Iris pigment epithelial cell (primary cell): ENCODE measurements around the gene BHLHA15.

ENCODE experiments used
- DNase-seq: peaks from one replicate; pipeline ENCODE4 v3.0.0-alpha.2; 2011; ENCODE audit warnings: low read depth

Gene BHLHA15

DNA sequence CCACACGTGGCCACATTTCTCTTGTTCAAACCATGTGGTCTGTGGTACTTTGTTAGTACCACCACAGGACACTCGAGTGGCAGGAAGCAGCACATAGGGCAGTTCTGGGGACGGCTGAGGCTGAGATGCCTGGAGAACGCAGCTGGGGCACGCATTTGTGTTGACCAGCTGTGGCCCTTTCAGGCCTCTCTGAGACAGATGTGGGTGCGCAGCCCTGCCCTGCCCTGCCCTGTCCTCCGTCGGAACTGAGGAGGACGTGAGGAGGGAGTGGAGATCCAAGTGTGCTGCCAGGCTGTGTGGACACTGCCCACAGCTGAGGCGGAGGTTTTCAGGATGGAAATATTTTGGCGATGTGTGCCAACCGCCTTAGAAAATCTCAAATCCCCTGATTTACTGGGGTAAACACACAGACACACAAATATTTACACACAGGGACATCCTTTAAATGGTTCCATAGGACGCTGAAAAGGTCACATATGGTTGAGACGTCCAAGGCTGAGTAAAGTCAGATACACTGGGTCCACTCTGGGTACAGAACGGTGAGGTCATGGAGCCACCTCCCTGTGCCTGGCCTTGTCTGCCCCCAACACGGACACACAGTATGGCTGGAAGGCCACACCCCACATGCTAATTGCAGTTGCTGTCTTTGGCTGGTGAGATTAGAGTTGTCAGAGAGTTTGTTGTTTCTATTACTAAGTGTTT lies 14.8 kb downstream of the BHLHA15 start:
- DNase-seq = no peak

DNA sequence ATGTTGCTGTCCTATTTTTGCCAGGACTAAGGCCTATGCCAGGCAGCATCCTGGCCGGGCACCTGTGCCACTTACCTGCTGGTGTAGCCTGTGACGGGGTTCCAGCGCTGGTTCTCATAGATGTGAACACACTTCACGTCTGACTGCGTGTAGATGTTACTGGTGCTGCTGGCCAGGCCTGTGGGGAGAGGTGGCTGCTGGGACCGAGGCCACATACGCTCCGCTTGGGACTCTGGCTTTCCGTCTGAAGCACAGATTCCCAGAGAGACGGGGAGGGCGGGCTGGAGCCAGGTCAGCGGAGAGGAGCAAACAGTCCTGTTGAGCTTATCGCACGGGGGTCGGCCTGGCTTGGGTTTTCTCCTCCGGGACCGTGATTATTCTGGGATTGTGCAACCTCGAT lies 16.7 kb downstream of the BHLHA15 start:
- no peak for DNase-seq

DNA sequence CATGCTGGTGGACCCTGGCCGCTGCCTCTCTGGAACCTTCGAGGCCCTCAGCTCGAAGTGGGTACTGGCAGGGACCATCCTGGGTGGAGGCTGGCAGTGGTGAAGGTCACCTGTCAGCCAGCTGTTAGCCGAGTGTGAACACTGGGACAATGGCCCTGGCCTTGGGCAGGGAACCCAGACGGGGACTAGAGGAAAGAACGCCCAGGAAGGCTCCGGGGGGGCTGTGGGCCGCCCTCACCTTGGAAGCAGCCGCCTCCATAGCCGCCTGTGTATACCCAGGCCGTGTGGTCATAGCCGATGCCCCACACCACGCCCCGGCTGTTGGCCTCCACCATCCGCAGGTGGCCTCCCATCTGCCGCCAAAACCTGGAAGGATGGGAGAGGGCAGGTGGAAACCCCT lies 17.6 kb downstream of the BHLHA15 start:
- no peak for DNase-seq

DNA sequence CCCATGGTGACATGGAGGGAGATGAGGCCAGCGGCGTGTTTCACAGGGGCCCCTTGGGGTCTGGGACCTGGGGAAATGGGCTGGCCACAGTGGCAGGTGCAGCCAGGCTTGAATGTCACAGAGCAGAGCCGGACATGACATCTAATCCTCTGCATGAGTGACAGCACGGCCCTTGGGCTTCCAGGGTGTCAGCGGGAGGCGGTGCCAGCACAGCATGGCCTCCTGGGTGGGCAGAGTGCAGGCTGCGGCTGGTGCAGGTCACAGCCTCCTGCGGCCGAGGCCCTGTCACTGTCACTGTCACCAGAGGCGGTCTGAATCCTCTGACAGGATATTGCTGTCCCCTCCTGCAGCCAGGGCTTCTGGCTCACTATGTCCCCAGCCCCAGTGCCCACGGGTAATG lies 18.2 kb downstream of the BHLHA15 start:
- DNase-seq = no peak

DNA sequence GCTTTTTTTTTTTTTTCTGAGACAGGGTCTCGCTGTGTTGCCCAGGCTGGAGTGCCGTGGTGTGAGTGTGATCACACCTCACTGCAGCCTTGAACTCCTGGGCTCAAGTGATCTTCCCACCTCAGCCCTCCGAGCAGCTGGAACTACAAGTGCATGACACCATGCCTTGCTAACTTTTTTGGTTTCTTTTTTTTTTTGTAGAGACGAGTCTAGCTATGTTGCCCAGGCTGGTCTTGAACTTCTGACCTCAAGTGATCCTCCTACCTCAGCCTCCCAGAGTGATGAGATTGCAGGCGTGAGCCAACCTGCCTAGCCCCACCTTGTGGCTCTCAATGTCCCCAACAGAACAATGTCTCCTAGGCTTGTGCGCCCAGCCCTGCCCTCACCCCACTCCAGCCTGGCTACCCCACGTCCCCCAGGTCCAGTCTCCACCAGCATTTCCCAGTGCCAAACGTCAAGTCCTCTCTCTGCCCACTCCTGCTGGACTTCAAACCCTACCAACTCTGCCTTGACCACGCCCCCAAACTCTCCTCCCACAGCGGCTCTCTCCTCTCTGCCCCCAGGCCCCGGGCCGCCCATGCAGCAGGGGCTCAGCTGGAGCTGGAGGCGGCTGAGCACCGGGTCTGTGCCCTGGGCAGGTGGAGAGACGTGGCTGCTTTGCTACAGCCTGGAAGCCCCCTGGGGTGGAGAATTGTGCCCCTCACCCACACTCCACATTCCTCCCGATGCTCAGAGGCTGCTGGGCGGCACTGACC lies 18.9 kb downstream of the BHLHA15 start:
- no peak for DNase-seq

DNA sequence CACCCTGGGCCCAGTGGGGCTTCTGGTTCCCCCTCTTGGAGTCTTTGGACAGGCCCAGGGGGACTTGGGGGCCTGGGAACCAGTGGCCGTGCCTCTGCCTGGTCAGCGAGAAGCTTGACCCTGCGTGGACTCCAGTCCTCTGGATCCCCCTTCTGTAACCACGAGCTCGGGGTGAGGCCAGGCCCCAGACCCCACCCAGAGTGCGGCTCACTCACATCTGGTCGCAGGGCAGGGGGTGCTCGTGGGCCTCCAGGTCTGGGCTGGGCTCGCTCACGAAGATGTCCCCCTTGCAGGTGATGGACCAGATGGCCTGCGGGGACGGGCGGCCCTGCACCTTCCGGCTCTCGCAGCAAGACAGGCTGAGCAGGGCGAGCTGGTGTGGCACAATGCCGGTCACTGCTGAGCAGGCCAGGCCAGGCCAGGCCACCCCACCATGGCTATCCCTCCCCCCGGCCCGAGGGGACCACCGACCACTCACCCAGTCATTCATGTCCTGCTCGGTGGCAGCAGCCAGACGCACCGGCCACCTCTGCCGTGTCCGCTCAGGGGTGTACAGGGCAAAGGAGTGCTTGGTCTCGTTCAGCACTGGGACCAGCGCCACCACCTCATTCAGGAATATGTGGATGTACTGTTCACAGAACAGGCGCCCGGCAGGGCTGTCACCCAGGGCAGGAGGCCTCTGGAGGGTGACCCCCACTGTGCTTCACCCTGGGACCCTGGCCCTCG lies 19.7 kb downstream of the BHLHA15 start:
- DNase-seq = no peak

DNA sequence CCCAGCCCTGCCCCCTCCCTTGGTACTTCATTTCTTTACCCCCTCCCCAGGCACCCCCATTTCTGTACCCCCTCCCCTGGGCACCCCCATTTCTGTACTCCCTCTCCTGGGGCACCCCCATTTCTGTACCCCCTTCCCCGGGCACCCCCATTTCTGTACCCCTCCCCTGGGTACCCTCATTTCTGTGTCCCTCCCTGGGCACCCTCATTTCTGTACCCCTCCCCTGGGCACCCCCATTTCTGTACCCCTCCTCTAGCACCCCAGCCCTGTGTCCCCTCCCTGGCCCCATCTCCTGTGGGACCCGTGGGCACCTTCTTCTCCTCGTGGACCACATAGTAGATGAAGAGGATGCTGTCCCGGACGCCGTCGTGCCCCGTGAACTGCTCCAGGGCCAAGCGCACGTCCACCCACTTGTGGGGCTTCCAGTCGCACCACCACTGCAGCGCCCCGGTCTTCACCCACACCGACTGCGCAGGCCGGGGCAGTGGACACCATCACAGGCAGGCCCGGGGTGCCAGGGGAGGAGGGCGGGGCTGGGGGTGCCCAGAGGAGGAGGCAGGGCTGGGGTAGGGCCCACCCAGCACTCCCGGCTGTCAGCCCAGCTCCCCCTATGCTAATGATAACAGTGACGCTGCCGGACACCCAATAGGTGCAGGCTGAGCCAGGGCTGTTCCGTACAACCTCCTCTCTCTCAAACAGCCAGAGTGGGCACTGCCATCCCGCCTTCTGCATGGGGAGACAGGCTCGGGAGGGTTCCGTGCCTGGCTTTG lies 20.4 kb downstream of the BHLHA15 start:
- no peak for DNase-seq

DNA sequence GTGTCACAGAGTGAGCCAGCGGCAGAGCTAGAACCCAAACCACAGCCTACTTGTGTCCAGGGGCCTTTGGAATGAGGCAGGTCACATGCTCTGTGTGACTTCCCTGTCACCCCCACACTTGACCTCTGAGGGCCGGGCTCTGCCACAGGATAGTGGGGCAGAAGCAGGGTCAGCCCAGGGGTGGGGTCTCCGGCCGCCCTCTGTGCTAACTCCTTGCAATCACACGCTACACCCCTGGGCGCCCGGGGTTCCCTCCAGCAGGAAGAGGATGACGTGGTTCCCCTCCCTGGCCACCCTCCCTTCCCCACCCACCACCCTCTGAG lies 21.0 kb downstream of the BHLHA15 start:
- DNase-seq = no peak

DNA sequence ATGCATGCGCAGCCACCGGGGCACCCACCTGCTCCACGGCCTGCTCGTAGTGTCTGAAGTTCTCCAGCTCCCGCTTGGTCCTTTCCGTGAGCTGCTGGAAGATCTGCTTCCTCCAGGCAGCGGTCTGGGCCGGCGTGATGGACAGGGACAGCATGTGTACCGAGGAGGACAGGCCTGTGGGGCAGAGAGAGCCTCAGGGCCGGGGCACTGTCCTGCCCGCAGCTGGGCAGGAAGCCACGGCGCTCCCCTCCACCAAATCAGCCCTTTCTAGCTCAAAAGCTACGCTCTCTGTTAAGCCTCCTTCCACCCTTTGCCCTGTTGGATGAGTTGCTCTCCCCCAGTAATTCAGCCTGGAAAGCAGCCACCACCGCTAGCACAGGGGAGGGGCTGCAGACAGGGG lies 21.6 kb downstream of the BHLHA15 start:
- no peak for DNase-seq

DNA sequence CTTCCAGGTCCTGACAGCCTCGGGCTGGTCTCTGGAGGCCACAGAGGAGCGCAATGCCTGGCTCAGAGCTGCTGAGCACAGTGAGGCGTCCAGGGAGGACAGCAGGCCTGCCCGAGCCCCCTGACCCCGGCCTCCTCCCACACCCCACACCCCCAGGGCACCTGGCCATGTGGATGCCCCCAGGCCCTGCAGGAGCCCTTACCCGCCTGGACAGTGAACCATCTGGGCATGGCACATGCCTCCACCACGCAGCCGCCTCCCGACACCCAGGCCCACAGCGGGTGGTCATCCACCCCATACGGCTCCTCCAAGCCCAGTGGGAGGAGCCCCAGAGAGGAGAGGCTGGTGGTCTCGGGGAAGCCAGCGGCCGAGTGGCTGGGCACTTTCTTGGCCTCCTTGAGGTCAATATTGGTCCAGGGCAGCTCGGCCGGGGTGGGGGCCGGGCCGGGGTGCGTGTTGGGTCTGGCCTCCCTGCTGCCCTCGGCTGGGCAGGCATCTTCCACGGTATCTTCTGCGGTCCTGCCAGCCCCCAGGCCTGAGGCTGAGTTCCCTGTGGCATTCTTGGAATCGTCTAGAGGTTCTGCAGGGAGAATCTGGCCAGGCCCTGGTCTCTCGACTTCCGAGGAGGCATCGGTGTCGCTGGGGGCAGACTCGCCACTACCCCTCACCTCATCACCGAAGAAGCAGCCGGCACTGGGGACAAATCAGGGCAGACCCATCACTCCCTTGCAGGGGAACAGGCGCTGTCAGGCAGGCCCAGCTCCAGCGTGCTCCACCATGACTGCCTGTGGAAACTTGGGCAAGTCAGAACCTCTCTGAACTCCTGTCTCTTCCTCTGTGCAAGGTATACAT lies 22.2 kb downstream of the BHLHA15 start:
- no peak for DNase-seq

DNA sequence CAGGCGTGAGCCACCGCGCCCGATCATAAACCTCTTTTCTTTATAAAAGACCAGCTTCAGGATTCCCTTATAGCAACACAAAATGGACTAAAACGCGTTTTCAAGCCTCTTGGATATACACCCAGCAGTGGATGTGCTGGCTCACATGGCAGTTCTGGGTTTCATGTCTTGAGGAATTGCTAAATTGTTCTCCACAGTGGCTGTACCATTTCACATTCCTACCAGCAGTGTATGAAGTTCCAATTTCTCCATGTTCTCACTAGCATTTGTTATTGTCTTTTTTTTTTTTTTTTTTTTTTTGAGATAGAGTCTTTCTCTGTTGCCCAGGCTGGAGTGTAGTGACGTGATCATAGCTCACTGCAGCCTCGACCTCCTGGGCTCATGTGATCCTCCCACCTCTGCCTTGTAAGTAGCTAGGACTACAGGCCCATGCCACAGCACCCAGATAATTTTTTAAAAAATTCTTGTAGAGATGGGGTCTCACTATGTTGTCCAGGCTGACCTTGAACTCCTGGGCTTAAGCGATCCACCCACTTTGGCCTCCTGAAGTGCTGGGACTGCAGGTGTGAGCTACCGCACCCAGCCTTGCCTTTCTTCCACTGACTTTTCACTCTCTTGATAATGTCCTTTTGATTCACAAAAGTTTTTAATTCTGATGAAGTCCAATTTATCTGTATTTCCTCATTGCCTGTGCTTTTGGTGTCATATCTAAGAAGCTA lies 23.3 kb downstream of the BHLHA15 start:
- DNase-seq = peak; percentile 30

DNA sequence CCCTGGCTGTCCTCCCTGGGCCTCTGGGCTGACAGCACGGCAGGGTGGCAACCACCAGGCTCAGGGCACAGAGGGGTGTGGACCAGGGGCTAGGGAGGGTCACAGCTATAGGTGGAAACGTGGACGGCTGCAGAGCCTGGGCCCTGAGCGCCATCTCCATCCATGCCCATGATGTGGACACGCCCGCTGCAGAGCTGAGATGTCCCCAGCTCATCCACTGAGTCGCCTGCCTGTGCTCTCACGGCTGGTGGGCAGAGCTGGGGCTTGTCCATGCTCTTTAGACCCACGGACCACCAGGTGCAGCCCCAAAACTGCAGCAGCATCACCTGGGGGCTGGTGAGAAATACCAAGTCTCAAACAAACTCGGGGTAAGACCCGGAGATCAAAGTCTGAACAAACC lies 24.7 kb downstream of the BHLHA15 start:
- no peak for DNase-seq

DNA sequence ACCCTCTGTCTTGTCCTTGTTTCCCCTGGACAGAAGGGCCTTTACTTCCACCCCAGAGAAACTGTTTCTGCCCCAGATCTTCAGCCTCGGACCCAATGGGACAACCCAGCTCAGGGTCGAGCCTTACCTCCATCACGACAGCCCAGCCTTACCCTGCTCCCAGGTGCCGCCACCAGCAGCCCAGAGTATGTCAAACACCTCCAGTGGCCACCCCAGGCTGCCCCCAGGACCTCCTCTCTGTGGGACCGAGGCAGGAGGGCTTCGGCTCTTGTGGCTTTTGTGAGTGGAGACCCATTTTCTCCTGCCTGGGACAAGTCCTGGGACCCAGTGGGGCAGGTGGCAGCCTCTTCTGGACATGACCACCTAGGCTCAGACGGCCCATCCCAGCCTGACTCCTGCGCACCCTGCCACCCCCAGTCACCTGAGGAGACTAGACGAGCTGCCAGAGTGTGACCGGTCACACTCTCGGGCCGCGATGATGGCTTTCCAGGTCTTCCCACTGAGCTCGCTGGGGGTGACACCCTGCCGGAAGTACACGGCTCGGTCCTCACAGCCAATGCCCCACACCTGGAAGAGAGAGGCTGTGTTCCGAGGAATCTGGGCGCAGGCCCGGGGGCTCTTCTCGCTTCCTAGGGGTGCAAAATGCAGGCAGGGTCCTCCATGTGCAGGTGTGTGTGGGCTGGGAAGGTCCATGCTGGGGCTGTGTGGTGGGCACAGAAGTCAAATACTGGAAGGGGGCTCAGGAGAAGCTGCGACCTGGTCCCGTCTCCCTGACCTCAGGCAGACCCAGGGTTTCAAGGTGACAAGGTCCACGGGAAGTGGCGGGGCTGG lies 25.3 kb downstream of the BHLHA15 start:
- no peak for DNase-seq

DNA sequence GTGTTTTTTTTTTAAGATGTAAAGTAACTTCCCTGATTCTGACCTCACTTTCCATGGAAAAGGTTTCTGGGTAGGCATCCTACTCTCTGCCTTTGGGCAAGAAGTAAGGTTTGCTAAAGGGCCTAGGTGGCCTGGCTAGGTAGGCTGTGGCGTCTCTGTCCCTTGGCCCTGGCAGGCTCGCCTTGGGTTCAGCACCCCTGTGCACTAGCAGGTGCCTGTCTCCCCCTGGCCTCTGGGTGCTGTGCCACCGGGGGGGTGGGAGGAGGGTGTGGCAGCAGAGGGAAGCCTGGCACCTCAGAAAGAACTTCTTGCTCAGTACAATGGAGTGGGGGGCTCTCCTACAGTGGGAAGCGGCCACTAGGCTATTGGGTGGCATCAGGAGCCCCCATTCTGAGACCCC lies 26.8 kb downstream of the BHLHA15 start:
- no peak for DNase-seq

DNA sequence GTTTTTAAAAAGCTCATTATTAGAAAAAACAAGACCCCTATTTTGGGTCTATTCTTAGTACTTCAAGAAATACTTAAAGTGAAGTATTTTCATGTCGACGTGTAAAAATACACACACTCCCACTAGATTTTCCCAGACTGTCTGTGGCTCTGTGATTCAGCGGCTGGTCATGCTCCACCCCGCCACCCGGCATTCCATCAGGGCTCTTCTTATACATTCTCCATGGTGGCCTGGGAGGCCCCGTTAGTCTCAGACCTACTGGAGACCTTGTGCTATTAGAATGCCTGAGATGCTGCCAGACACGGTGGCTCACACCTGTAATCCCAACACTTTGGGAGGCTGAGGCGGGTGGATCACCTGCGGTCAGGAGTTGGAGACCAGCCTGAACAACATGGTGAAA lies 27.7 kb downstream of the BHLHA15 start:
- DNase-seq = peak; percentile 41

DNA sequence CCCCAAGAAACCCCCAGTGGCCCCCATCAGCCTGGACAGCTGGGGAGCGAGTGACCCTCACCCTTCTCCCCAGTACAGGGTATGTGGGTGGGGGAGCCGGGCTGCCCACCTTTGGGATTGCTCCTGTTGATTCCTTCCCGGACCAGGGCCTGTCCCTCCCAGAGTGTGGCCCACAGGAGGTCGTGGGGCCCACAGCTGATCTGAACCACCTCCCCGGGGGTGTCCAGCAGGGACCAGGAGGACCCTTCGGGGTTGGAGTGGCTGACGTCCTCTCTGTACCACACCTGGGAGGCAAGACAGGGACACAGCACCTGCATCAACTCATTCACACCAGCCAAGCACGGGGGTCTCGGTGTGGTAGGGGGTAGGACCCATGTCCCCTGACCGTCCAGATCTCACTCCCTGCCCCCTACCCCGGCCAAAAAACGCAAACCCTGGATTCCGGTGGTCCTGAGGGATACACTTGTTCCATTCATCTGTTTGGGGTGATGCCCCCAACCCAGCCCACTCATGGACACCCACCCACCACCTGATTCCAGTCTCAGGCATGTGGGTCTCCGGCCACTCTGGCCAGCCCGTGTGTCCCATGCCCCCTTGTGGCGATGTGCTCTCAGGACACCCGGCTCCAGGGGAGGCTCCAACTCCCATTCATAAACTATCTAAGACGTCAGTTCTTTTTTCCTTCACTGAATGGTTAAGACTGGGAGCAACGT lies 29.9 kb downstream of the BHLHA15 start:
- peak; percentile 46 for DNase-seq

DNA sequence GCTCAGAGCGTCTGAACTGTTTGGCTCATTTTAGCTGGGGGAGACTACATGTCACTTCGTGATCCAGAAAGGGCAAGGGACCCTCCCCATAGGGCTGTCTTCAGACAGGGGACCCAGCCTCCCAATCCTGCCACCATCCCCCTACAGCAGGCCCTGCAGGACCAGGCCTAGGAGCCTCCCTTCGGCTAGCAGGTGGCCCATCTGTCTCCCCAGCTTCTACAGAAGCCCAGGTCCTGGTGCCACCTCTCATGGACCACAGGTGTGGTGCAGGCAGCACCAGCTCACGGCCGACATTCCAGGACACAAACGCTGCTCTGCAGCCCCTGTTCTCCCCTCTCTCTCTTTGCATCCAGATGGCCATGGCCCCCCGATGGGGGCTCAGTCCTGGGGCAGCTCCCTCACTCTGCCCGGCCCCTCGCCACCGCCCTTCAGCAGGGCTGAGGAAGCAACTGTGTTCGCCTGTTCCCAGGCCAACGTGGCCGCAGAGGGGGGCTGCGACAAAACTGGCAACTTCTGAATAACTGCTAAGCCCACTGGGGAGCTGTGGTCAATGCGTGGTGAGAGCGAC lies 30.5 kb downstream of the BHLHA15 start:
- no peak for DNase-seq

DNA sequence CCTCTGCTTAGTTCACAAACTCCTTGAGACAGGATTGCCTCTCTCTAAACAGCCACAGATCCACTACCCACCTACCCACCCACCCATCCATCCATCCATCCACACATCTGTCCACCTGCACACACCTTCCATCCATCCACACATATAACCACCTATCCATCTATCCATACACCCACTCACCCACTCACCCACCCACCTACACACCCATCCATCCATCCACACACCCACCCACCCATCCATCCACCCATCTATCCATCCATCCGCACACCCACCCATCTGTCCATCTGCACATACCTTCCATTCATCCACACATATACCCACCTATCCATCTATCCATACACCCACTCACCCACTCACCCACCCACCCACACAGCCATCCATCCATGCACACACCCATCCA lies 31.1 kb downstream of the BHLHA15 start:
- DNase-seq = no peak

DNA sequence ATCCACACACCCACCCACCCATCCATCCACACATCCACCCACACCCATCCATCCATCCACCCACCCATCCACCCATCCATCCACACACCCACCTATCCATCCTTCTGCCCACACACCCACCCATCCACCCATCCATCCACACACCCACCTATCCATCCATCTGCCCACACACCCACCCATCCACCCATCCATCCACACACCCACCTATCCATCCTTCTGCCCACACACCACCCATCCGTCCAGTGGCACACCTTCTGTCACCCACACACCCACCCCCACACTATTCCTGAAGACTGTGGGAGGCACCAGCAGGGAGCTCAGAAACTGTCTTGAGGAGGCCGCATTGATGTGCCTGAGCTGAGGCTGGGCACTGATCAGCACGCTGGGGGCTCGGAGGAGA lies 31.7 kb downstream of the BHLHA15 start:
- DNase-seq = no peak
